Measurements from ENCODE around the gene ICAM5.
"Not testable (repeated sequence)": the region's sequence is repeated elsewhere in the genome, so short reads cannot be mapped to it uniquely, and the experiment has no call there.

ICAM5 gene

GRCh38 chr19:10271543-10272086, 18.1 kb upstream of the ICAM5 start:
- Histone ChIP-seq H3K36me3 (ENCODE audit: control insufficient read depth, insufficient read depth, low read length) (no peaks in the 10 kb centered on the region), H3K9me3 (ENCODE audit: control insufficient read depth, low read length) (no peaks in the 10 kb centered on the region), H3K4me1 (ENCODE audit: control insufficient read depth, insufficient read depth, low read length, poor library complexity, severe bottlenecking) (no peaks in the 10 kb centered on the region), H3K27ac (ENCODE audit: low read depth, low read length, severe bottlenecking) (no peak overlapping the region), H3K4me3 (ENCODE audit: extremely low read depth, insufficient read depth, low read length, poor library complexity, severe bottlenecking) (no peak overlapping the region)
- WGBS, 2 experiments (ENCODE audit: insufficient coverage in 2 of 2), result 73 to 78% methylated on average over 10 to 11 of the region's 12 CpGs

GRCh38 chr19:10274589-10274988, 15.2 kb upstream of the ICAM5 start:
- WGBS, 2 experiments (ENCODE audit: insufficient coverage in 2 of 2), result 96 to 99% methylated on average over 10 of the region's 10 CpGs
- H3K36me3 ChIP-seq (ENCODE audit: control insufficient read depth, insufficient read depth, low read length), result no peaks in the 10 kb centered on the region
- H3K27ac ChIP-seq (ENCODE audit: low read depth, low read length, severe bottlenecking), result no peak overlapping the region
- H3K4me1 ChIP-seq (ENCODE audit: control insufficient read depth, insufficient read depth, low read length, poor library complexity, severe bottlenecking), result no peaks in the 10 kb centered on the region
- no peaks in the 10 kb centered on the region for H3K9me3 ChIP-seq (ENCODE audit: control insufficient read depth, low read length)
- no peak overlapping the region for H3K4me3 ChIP-seq (ENCODE audit: extremely low read depth, insufficient read depth, low read length, poor library complexity, severe bottlenecking)

GRCh38 chr19:10277795-10278589, 11.8 kb upstream of the ICAM5 start:
- H3K36me3 ChIP-seq (ENCODE audit: control insufficient read depth, insufficient read depth, low read length), result no peaks in the 10 kb centered on the region
- no peak overlapping the region for H3K4me3 ChIP-seq (ENCODE audit: extremely low read depth, insufficient read depth, low read length, poor library complexity, severe bottlenecking)
- 87 to 90% methylated on average over 4 to 8 of the region's 9 CpGs for WGBS, 2 experiments (ENCODE audit: insufficient coverage in 2 of 2)
- H3K27ac ChIP-seq (ENCODE audit: low read depth, low read length, severe bottlenecking), result no peak overlapping the region
- H3K9me3 ChIP-seq (ENCODE audit: control insufficient read depth, low read length), result no peaks in the 10 kb centered on the region
- no peaks in the 10 kb centered on the region for H3K4me1 ChIP-seq (ENCODE audit: control insufficient read depth, insufficient read depth, low read length, poor library complexity, severe bottlenecking)

- 92 to 100% methylated on average over 1 of the region's 1 CpG for whole genome bisulfite sequencing, 2 experiments (ENCODE audit: insufficient coverage in 2 of 2)
- no peak overlapping the region for H3K27ac ChIP-seq (ENCODE audit: low read depth, low read length, severe bottlenecking)
Observed at GRCh38 chr19:10278935-10279334, 10.8 kb upstream of the ICAM5 start.

GRCh38 chr19:10279737-10280442, 9.9 kb upstream of the ICAM5 start:
- no peaks in the 10 kb centered on the region for H3K36me3 ChIP-seq (ENCODE audit: control insufficient read depth, insufficient read depth, low read length)

More at GRCh38 chr19:10278935-10279334, 10.8 kb upstream of the ICAM5 start:
- Histone ChIP-seq H3K4me1 (ENCODE audit: control insufficient read depth, insufficient read depth, low read length, poor library complexity, severe bottlenecking) (no peaks in the 10 kb centered on the region), H3K9me3 (ENCODE audit: control insufficient read depth, low read length) (no peaks in the 10 kb centered on the region), H3K36me3 (ENCODE audit: control insufficient read depth, insufficient read depth, low read length) (no peaks in the 10 kb centered on the region), H3K4me3 (ENCODE audit: extremely low read depth, insufficient read depth, low read length, poor library complexity, severe bottlenecking) (no peak overlapping the region)

GRCh38 chr19:10282043-10282442, 7.7 kb upstream of the ICAM5 start:
- H3K36me3 ChIP-seq (ENCODE audit: control insufficient read depth, insufficient read depth, low read length); H3K4me1 ChIP-seq (ENCODE audit: control insufficient read depth, insufficient read depth, low read length, poor library complexity, severe bottlenecking): not testable (repeated sequence)

More at GRCh38 chr19:10279737-10280442, 9.9 kb upstream of the ICAM5 start:
- WGBS, 2 experiments (ENCODE audit: insufficient coverage in 2 of 2), result 91 to 94% methylated on average over 4 to 5 of the region's 5 CpGs
- Histone ChIP-seq H3K4me3 (ENCODE audit: extremely low read depth, insufficient read depth, low read length, poor library complexity, severe bottlenecking) (no peak overlapping the region), H3K9me3 (ENCODE audit: control insufficient read depth, low read length) (no peaks in the 10 kb centered on the region), H3K27ac (ENCODE audit: low read depth, low read length, severe bottlenecking) (no peak overlapping the region), H3K4me1 (ENCODE audit: control insufficient read depth, insufficient read depth, low read length, poor library complexity, severe bottlenecking) (no peaks in the 10 kb centered on the region)

GRCh38 chr19:10283301-10284064, 6.3 kb upstream of the ICAM5 start:
- Histone ChIP-seq H3K27ac (ENCODE audit: low read depth, low read length, severe bottlenecking) (no peak overlapping the region), H3K9me3 (ENCODE audit: control insufficient read depth, low read length) (no peaks in the 10 kb centered on the region), H3K4me1 (ENCODE audit: control insufficient read depth, insufficient read depth, low read length, poor library complexity, severe bottlenecking) (no peaks in the 10 kb centered on the region), H3K4me3 (ENCODE audit: extremely low read depth, insufficient read depth, low read length, poor library complexity, severe bottlenecking) (no peak overlapping the region), H3K36me3 (ENCODE audit: control insufficient read depth, insufficient read depth, low read length) (no peaks in the 10 kb centered on the region)
- 78 to 87% methylated on average over 17 to 19 of the region's 23 CpGs for WGBS, 2 experiments (ENCODE audit: insufficient coverage in 2 of 2)

More at GRCh38 chr19:10282043-10282442, 7.7 kb upstream of the ICAM5 start:
- not testable (repeated sequence) for H3K9me3 ChIP-seq (ENCODE audit: control insufficient read depth, low read length); H3K4me3 ChIP-seq (ENCODE audit: extremely low read depth, insufficient read depth, low read length, poor library complexity, severe bottlenecking); H3K27ac ChIP-seq (ENCODE audit: low read depth, low read length, severe bottlenecking)
- 81 to 98% methylated on average over 4 to 5 of the region's 5 CpGs for WGBS, 2 experiments (ENCODE audit: insufficient coverage in 2 of 2)

GRCh38 chr19:10284065-10284959, 5.4 kb upstream of the ICAM5 start:
- Histone ChIP-seq H3K9me3 (ENCODE audit: control insufficient read depth, low read length) (no peaks in the 10 kb centered on the region), H3K27ac (ENCODE audit: low read depth, low read length, severe bottlenecking) (no peak overlapping the region), H3K36me3 (ENCODE audit: control insufficient read depth, insufficient read depth, low read length) (no peaks in the 10 kb centered on the region), H3K4me1 (ENCODE audit: control insufficient read depth, insufficient read depth, low read length, poor library complexity, severe bottlenecking) (no peaks in the 10 kb centered on the region), H3K4me3 (ENCODE audit: extremely low read depth, insufficient read depth, low read length, poor library complexity, severe bottlenecking) (no peak overlapping the region)
- WGBS, 2 experiments (ENCODE audit: insufficient coverage in 2 of 2), result 95% methylated on average over 30 to 32 of the region's 34 CpGs

- no peaks in the 10 kb centered on the region for H3K9me3 ChIP-seq (ENCODE audit: control insufficient read depth, low read length)
- H3K36me3 ChIP-seq (ENCODE audit: control insufficient read depth, insufficient read depth, low read length), result no peaks in the 10 kb centered on the region
- H3K4me3 ChIP-seq (ENCODE audit: extremely low read depth, insufficient read depth, low read length, poor library complexity, severe bottlenecking), result no peak overlapping the region
- 96 to 99% methylated on average over 13 of the region's 13 CpGs for WGBS, 2 experiments (ENCODE audit: insufficient coverage in 2 of 2)
- no peaks in the 10 kb centered on the region for H3K4me1 ChIP-seq (ENCODE audit: control insufficient read depth, insufficient read depth, low read length, poor library complexity, severe bottlenecking)
- no peak overlapping the region for H3K27ac ChIP-seq (ENCODE audit: low read depth, low read length, severe bottlenecking)
Observed at GRCh38 chr19:10284960-10285278, 4.8 kb upstream of the ICAM5 start.

GRCh38 chr19:10285393-10285792, 4.4 kb upstream of the ICAM5 start:
- Histone ChIP-seq H3K4me1 (ENCODE audit: control insufficient read depth, insufficient read depth, low read length, poor library complexity, severe bottlenecking) (peaks cover 2% of the 10 kb centered on the region), H3K36me3 (ENCODE audit: control insufficient read depth, insufficient read depth, low read length) (no peaks in the 10 kb centered on the region), H3K4me3 (ENCODE audit: extremely low read depth, insufficient read depth, low read length, poor library complexity, severe bottlenecking) (no peak overlapping the region), H3K27ac (ENCODE audit: low read depth, low read length, severe bottlenecking) (no peak overlapping the region), H3K9me3 (ENCODE audit: control insufficient read depth, low read length) (no peaks in the 10 kb centered on the region)
- 88 to 100% methylated on average over 1 to 3 of the region's 4 CpGs for WGBS, 2 experiments (ENCODE audit: insufficient coverage in 2 of 2)
